NAMALWA (cell line): ENCODE data around the gene LIPI.
"Not testable (repeated sequence)": the region's sequence is repeated elsewhere in the genome, so short reads cannot be mapped to it uniquely, and the experiment has no call there.

ENCODE experiments used
- DNase-seq: peaks from one replicate; pipeline ENCODE4 v3.0.0-alpha.2; 2015; ENCODE audit warnings: low spot score

LIPI gene

GRCh38 chr21:14072761-14073535 lies 137.8 kb downstream of the LIPI start:
- no peak for DNase-seq

- no peak for DNase-seq
Measured at GRCh38 chr21:14071902-14072734, 138.6 kb downstream of the LIPI start.

GRCh38 chr21:14070968-14071367 lies 139.8 kb downstream of the LIPI start:
- no peak for DNase-seq

- no peak for DNase-seq
Measured at GRCh38 chr21:14070049-14070893, 140.5 kb downstream of the LIPI start.

GRCh38 chr21:14064296-14064645 lies 146.5 kb downstream of the LIPI start:
- DNase-seq = no peak

- DNase-seq = not testable (repeated sequence)
Measured at GRCh38 chr21:14063620-14064295, 147.0 kb downstream of the LIPI start.

- not testable (repeated sequence) for DNase-seq
Measured at GRCh38 chr21:14062684-14063083, 148.1 kb downstream of the LIPI start.

GRCh38 chr21:14061820-14062219 lies 148.9 kb downstream of the LIPI start:
- not testable (repeated sequence) for DNase-seq

GRCh38 chr21:14058995-14059627 lies 151.6 kb downstream of the LIPI start:
- not testable (repeated sequence) for DNase-seq
